DOHH2 (cell line): ENCODE data around the gene TOMT.

Source experiments
- CTCF ChIP-seq: fragments of 200-600 bp; sonication (generic); IDR thresholded peaks from one replicate; pipeline ENCODE4 v1.5.1; 2014; ENCODE audit warnings: antibody characterized with exemption, mild to moderate bottlenecking, low read depth, low read length; ENCODE audit not compliant: poor library complexity, severe bottlenecking
- EZH2phosphoT487 ChIP-seq: fragments of 200-600 bp; sonication (generic); IDR thresholded peaks from 2 replicates; pipeline ENCODE4 v1.6.1; 2017; ENCODE audit warnings: borderline replicate concordance, mild to moderate bottlenecking, antibody characterized with exemption, low read length, moderate library complexity, mixed read lengths

DNA sequence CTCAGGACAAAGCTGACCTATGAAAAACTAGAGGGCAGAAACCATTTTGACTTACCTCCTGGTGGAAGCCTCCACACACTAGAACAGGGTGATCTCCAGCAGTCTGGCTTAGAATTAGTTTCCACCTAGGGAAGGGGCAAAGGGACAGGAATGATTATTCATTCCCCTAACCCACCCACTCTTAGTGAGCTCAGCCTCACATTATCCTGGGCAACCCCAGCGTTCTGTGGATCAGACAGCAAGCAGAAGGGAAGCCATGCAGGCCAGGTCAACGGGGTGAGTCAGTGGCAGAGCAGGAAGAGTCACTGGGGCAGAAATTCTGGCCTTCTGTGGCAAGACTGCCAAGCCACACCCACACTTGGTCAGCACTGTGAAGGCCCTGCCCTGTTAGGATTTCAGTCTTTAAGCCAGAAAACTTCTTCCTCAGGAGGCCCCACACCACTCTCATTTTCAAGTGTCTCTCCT is 35.9 kb upstream of the TOMT start:
- TF ChIP-seq CTCF, result no peak
- TF ChIP-seq EZH2phosphoT487, result no peak
